NAMALWA (cell line): ENCODE data around the gene VPS36.
"Not testable (repeated sequence)": the region's sequence is repeated elsewhere in the genome, so short reads cannot be mapped to it uniquely, and the experiment has no call there.

Experiments used
- DNase-seq: peaks from one replicate; pipeline ENCODE4 v3.0.0-alpha.2; 2015; ENCODE audit warnings: low spot score

Gene VPS36

DNA sequence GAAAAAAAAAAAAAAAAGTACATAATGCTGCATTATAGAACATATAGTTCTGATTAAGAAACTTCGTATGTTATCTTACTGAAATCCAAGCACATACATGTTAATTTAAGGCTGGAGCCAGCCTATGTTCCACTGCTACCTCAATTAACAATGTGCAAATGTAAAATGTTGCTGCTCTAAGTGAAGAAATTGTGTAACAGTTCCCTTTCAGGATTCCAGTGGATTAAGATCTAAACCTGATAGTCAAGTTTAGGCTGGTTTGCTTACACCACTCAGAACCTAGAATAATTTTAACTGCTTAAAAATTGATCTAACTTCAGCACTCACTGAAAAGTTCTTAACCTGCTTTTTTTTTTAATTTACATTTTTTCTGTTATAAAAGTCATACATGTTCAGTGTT, 4.2 kb downstream of the VPS36 start:
- DNase-seq: no peak

DNA sequence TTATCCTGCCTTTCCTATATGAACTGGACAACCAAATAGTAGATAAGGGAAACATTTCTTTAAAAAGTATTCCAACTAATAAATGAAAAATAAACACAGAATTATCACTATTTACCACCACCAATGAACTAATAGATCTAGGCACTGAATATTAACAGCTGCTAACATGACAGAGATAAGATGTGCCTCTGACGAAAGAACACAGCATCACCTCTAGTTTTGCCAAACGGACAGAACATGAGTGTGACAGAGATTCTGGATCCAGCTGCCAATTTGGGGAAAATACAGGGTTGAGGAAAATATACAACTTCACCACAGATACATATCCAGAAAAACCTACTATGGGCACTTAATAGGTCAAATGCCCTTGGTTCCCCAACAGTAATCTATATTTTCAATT, 18.0 kb downstream of the VPS36 start:
- DNase-seq: no peak

DNA sequence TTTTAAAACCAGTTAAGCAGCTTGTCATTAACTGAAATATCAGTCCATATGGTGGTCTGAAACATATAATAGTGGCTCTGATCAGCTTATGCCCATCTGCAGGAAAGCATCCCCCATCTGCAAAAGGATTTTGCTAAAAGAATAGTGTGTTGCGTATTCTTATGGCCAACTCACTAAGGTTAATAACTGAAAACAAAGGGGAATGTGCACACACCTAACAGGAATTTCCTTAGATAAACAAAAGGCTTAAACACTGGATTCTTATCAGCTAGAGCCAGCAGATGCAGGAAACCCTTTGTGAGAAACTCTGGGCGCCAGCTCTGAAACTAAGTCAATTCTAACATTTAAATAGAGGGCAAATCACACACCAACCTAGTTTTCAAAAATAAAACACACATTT, 22.1 kb downstream of the VPS36 start:
- DNase-seq: no peak

DNA sequence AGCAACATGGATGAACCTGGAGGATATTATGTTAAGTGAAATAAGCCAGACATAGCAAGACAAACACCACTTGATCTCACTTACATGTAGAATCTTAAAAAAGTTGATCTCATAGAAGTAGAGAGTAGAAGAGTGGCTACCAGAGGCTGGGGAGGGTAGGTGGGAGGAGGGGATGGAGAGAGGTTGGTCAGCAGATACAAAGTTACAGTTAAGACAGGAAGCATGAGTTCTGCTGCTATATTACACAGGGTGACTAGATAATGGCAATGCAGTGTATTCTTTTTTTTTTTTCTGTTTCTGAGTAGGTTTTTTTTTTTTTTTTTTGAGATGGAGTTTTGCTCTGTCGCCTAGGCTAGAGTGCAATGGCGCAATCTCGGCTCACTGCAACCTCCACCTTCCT, 29.2 kb downstream of the VPS36 start:
- no peak for DNase-seq

DNA sequence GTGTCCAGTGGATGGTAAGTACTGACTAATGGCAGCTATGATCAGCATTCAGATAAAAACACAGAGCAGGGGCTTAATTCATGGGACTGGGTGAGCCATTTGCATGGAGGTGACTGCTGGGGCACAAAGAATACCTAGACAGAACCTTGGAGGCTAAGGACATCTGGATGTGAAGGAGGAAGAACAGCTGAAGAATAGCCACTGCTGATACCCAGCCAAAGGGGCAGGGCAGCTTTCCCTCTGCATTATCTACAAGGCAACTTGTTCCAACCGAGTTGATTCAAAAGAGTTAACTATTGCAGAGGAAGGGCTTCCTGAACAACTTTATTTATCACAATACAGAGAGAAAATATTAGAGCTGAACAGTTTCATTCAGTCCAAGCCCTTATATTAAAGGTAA, 31.4 kb downstream of the VPS36 start:
- no peak for DNase-seq

DNA sequence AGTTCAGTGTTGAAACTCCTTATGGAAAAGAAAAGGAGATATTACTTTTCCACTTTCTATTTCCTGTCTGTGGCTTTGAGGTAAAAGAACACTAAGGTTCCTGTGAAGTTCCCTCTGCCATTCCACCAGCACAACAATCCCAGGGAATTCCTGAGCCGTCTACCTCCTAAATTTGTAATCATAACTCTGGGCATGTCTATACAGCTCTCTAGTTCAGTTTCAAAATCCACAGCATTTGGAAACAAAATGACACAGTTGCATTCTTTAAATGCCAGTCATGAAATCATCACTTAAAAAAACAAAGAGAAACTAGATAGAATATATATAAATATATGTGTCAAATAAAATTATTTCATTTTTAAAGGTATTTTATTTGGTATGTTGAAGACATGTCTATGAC, 35.5 kb downstream of the VPS36 start:
- no peak for DNase-seq

DNA sequence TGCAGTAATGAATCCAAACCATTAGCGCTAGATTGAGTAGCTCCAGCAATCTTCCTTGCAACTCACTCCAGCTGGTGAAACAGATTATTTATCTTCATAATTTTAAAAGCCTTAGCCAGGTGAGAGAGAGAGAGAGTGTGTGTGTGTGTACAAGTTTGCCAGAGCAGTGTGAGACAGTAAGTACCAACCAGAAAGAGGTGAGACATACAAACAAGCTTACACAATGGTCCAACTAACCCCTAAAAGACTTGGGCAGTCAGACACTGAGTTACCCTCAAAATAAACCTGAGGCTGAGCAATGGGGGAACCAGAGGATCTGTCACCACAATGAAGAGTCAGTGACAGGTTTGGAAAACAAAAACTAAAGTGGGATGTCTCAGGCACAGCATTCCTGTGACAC, 36.4 kb downstream of the VPS36 start:
- no peak for DNase-seq

DNA sequence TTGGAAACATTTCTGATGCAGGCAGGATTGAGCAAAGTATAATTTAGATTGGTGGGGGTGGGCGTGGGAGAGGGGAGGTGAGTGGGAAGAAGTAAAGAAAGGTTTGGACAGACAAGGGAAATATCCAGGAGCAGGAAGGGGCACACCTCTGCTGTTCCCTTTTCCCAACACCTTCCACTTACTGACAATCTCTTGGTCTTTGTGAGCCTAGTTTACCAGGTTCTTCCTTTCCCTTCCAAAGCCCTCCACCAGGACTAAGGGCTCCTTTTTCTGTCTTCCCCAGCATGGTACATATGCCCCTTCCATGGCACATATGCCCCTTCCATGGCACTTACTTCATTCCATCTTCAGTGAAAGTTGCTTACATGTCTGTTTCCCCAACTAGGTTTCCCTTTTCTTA, 38.3 kb downstream of the VPS36 start:
- no peak for DNase-seq

DNA sequence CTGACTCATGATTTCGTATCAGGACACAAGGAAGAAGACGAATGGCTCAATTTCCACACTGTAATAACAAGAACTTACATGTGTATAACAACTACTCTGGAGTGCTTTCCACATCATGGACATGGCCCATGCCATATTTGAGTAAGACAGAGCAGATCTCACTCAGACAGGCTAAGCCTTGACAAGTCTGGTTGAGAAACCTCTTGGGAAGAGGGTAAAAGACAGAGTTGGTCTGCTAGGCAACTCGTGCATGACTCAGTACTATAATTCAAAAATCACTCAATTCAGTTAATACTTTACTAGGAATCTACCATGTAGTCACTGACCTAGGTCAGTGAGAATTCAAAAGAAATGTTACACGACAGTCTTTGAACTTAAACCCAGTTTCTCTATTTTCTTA, 38.8 kb downstream of the VPS36 start:
- DNase-seq: no peak

DNA sequence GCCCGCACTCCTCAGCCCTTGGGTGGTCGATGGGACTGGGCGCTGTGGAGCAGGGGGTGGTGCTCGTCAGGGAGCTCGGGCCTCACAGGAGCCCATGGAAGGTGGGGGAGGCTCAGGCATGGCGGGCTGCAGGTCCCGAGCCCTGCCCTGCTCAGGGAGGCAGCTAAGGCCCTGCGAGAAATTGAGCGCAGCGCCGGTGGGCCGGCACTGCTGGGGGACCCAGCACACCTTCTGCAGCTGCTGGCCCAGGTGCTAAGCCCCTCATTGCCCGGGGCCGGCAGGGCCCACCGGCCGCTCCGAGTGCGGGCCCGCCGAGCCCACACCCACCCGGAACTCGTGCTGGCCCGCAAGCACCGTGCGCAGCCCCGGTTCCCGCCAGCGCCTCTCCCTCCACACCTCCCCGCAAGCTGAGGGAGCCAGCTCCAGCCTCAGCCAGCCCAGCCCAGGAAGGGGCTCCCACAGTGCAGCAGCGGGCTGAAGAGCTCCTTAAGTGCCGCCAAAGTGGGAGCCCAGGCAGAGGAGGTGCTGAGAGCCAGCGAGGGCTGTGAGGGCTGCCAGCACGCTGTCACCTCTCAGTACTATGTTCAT, 42.3 kb downstream of the VPS36 start:
- not testable (repeated sequence) for DNase-seq

DNA sequence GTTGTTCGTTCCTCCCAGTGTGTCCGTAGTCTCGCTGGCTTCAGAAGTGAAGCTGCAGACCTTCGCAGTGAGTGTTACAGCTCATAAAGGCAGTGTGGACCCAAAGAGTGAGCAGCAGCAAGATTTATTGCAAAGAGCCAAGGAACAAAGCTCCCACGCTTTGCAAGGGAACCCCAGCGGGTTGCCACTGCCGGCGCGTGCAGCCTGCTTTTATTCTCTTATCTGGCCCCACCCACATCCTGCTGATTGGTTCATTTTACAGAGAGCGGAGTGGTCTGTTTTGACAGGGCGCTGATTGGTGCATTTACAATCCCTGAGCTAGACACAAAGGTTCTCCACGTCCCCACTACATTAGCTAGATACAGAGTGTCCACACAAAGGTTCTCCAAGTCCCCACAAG, 43.0 kb downstream of the VPS36 start:
- not testable (repeated sequence) for DNase-seq

DNA sequence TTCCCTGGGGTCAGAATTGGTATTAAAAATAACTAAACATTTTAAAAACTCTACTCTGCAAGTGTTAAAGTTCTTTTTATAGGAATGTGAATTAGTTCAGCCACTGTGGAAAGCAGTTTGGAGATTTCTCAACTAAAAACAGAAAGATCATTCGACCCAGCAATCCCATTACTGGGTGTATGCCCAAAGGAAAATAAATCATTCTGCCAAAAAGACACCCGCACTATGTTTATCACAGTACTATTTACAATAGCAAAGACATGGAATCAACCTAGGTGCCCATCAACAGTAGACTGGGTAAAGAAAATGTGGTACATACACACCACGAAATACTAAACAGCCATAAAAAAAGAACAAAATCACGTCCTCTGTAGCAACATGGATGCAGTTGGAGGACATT, 43.8 kb downstream of the VPS36 start:
- DNase-seq: no peak

DNA sequence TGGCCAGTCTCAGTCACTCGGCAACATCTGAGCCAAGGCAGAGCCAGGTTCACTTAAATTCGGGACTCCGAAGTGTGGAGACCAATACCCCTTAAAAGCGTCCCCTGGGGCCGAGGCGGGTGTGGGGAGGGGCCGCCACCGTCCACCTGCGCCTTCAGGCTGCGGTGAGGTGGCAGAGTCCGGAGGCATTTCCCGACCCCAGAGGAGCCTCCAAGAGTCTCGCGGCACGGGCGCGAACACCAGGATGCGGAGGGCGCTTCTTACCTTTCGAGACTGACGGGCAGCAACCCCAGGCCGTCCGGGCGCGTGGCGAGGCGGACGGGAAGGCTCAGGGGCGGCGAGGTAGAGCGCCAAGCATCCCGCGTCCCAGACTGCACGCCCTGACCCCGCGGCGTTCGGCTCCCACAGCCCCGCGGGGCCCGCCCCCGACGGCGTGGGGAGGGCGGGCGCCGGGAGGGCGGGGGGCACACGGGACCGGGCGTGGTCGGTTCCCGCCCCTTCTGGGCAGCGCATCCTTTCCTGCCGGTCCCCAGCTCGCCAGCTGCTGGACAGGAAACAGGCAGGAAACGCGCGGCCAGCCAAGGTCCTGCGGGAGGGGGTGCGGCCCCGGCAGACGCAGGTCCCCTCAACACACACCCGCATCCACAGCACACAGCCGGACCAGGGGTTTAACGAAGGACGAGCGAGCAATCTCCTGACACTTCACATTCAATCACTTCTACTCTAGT, 44.5 kb downstream of the VPS36 start, which contains the start of gene THSD1:
THSD1 (minus strand) TSS at position 406 of the 728 bp plus-strand sequence. CDS start 3,572 bp downstream, outside the sequence.
- DNase-seq: no peak

DNA sequence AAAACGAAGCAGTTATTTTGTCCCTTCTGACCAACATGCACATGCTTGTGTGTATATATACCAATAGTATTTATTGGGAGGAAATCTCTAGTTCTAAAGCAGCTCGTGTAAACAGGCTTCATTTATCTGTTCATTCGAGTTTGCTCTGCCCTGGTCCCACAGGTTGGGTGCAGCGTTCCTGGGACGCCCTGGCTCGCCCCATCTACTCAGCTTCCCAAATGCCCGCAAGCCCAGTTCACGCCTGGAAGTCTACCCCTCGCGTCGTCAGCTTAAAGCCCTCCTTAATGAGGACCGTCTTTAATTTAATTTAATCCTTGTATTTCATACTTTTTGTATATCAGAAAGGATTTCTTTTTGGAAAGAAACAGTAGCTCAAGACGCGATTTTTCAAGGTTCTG, 45.1 kb downstream of the VPS36 start:
- no peak for DNase-seq

DNA sequence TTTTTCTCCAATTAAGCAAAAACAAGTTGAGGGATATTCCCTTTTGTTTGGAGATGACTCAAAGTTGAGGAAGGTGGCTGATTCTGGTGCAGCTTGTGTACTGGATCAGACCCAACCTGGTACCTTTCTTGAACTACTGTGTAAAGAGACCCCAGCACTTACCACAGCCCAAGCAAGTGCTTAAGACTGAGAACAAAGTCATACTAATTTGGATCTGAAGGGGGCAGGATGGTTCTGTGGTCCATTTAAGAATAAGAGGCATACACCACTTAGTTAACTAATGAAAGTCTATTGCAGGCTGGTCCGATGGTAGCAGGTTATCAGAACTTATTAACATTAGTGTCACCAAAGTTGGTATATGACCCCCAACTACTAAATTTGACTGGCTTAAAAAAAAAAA, 50.7 kb downstream of the VPS36 start:
- peak; percentile 11 for DNase-seq

DNA sequence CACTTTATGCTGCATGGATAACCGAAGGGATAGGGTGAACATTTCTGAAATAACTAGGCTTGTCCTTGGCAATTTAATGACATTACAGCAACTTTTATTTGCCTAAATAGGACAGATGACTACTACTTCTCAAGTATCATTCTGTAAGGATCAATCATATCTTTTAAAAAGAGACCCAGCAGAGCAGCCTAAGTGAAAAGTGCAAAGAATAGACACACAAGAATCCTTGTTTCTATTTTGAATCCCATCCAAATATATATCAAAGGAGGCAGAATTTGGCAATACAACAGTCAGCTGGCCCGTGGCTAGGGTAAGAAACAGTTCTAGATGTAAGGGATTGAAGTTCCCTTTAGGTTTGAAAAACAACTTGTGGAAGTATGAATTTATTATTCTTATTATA, 51.4 kb downstream of the VPS36 start:
- DNase-seq: no peak

DNA sequence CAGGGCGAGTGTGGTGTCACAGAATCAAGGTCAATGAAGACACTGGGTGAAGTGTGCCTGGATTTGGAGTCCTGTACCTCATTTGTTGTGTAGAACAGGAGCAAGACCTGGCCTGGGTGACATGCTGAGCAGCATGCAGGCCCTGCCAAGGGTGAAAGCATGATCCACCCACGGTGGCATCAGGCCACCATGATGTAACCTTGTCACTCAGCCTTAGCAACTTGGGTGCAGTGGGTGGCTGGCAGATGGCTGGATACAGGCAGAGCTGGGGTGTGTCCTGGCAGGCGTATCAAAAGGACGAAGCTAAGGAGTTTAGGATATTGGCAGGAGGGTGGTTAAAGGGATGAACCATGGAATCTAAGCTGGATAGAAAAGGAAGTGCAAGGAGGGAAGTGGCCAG, 54.7 kb downstream of the VPS36 start:
- no peak for DNase-seq

DNA sequence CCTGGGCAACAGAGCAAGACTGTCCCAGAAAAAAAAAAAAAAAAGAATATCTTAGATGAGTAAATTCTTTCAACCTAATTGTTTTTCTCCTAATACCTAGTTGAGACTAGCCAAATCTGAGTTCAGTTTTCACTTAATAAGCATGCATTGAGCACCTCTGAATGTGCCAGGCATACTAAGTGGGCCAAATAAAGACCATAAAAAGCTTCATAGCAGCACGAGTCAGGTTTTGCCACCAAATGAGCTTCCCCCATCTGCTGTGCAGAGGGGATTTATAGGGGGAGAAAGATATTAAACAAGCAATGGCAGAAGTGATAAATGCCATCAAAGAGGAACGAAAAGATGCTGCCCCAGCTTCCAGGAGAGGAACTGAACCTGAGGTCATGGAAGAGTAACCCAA, 55.8 kb downstream of the VPS36 start:
- no peak for DNase-seq

DNA sequence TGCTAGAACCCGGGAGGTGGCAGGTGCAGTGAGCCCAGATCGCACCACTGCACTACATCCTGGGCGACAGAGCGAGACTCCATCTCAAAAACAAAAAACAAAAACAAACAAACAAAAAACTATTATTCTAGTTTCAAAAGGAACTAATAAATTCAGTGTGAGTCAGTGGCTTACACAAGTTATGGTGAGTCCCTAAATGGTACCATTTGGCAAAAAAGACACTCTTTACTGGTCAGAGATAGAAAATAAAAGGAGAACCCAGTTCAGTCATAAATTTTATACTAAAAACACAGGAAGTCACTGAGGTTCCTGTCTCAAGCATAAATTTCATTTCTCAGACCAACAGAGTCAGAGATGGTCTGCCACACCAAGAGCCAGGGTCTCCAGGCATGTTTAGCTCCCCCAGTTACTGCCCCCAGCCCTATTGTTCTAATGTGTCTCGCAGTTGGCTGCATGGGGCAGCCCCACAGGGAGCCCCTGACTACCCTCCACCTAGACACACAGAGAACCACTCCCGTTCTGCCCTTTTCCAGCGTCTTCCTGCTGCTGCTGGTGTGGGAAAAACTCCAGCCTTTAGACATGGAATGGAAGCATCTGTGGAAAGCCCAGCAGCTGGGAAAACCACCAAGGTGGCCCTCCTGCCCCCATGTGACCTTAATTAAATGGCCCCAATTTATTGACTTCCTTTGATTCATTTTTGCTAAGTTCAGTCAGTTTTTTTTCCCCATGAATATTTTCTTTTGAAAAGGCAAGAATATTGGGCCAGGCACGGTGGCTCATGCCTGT, 56.7 kb downstream of the VPS36 start:
- DNase-seq: no peak

DNA sequence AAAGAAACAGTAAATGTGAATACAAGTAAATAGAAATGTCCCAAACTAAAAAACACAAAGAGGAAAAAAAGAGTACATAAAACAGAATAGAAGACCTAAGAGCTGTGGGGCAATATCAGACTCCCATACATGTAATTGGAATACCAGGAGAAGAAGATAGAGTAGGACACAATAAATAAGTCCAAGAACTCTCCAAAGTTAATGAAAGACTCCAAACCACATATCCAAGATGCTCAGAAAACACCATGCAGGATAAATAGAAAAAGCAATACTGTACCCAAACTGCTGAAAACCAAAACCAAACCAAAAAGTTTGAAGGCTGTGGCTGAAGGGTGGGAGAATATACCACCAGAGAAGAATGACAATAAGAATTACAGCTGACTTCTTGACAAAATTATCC, 62.7 kb downstream of the VPS36 start:
- no peak for DNase-seq

DNA sequence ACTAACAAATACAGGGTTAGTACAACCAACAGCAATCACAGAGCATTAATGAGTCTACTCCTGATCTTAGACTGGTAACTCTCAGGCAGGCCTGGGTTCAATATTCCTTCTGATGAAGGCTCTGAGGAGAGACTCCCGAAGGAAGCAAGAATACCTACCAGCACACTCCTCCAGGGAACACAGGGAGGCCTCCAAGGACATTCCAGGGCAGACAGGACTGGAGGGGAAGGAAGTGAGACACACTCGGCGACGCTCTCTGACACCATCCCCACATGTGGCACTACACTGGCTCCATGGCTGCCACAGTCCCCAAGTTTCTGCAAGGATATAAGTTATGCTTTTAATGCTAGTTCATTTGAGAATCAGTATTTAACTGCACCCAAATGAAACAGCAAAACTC, 64.6 kb downstream of the VPS36 start:
- no peak for DNase-seq

DNA sequence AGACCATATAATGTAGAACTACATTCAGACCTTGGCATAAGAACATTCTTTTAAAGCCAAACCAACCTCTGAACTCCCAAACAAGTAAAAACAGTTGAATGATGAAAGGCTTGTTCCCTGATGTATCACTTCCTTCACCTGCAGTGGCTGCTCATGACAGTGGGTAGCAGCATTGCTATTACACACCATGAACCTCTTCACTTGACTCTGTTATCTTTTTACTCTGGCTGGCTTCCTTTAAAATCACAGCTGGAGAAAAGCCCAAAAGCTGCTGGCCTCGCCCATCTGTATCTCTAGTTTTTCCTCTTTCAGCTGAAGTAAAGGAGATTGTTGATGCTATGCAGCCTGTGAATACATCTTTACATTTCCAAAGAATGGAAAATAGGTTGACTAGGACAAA, 67.1 kb downstream of the VPS36 start:
- no peak for DNase-seq

DNA sequence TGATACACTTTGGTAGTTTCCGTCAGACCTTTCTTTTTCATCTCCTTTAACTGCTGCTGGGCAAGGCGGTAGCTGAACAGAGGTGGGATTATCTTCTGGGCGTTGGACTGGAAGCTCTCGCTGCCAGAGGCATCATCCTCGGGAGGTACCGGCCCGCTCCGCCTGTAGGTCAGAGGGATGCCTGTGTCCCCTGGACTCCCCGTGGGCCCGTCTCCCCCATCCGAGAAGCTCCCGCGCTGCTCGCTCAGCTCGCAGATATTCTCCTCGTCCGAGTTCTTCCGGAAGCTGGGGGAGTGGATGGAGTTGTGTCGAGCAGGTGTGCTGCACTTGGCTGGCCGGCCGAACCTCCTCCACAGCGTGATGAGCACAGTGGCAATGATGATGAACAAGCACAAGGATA, 72.1 kb downstream of the VPS36 start:
- no peak for DNase-seq
